KMS-11 (cell line): ENCODE measurements around the gene HSP90AB1.

Source experiments
- H2AFZ ChIP-seq: fragments of 200-600 bp; sonication (generic); 2 replicates; pipeline ENCODE4 v1.6.1; 2016; ENCODE audit warnings: antibody characterized with exemption, mixed run types, low read depth
- H3K27ac ChIP-seq: fragments of 200-600 bp; sonication (generic); 2 replicates; pipeline ENCODE4 v1.6.1; 2016; ENCODE audit warnings: mild to moderate bottlenecking, mixed run types
- H3K27me3 ChIP-seq: fragments of 200-600 bp; sonication (generic); 2 replicates; pipeline ENCODE4 v1.6.1; 2017; ENCODE audit warnings: mild to moderate bottlenecking, low read depth, mixed run types, moderate library complexity; ENCODE audit not compliant: insufficient read depth
- H3K36me3 ChIP-seq: fragments of 200-600 bp; sonication (generic); 2 replicates; pipeline ENCODE4 v1.6.1; 2017; ENCODE audit warnings: mild to moderate bottlenecking, mixed run types; ENCODE audit not compliant: insufficient read depth
- H3K4me1 ChIP-seq: fragments of 200-600 bp; sonication (generic); 2 replicates; pipeline ENCODE4 v1.6.1; 2016; ENCODE audit warnings: mild to moderate bottlenecking, low read depth, mixed run types; ENCODE audit not compliant: poor library complexity, severe bottlenecking
- H3K4me2 ChIP-seq: fragments of 200-600 bp; sonication (generic); 2 replicates; pipeline ENCODE4 v1.7.0; 2016; ENCODE audit warnings: mild to moderate bottlenecking, mixed run types
- H3K4me3 ChIP-seq: fragments of 200-600 bp; sonication (generic); IDR thresholded peaks from 2 replicates; pipeline ENCODE4 v1.6.1; 2017; ENCODE audit warnings: low read depth, low read length, mixed read lengths; ENCODE audit not compliant: insufficient read depth
- H3K79me2 ChIP-seq: fragments of 200-600 bp; sonication (generic); 2 replicates; pipeline ENCODE4 v1.6.1; 2016; ENCODE audit warnings: low read depth, mixed run types; ENCODE audit not compliant: insufficient read depth
- H3K9ac ChIP-seq: fragments of 200-600 bp; sonication (generic); 2 replicates; pipeline ENCODE4 v1.6.1; 2016; ENCODE audit warnings: mild to moderate bottlenecking, mixed run types
- H4K20me1 ChIP-seq: fragments of 200-600 bp; sonication (generic); 2 replicates; pipeline ENCODE4 v1.6.1; 2016; ENCODE audit warnings: mild to moderate bottlenecking, mixed run types; ENCODE audit not compliant: insufficient read depth
- TF ChIP-seq, protein P1 (sequence below): fragments of 200-600 bp; sonication (generic); conservative IDR thresholded peaks from 2 replicates; pipeline ENCODE4 v1.6.1; 2017; ENCODE audit warnings: low read depth, mild to moderate bottlenecking, antibody characterized with exemption, low read length, moderate library complexity, mixed read lengths

The HSP90AB1 gene

DNA sequence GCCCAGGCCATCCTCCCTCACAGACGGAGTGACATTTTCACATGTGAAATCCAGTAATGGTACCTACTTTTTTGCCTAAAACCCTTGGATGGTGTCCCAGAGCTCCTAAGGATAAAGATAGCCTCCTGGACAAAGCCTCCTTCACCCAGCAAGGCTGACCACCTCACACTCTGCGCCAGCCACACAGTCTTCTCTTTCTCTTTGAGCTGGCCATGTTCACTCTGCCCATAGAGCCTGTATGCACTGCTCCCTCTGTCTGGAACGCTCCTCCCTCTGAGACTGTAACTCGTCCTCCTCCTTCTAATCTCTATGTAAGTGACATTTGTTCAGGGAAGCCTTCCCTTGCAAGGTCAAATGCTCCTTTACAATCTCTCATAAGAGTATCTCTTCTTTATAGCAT lies 38.0 kb downstream of the HSP90AB1 start:
- H3K4me1 ChIP-seq = no peaks in the 10 kb centered on the region
- peaks cover 76% of the 10 kb centered on the region for H3K27me3 ChIP-seq
- H3K27ac ChIP-seq = no peak overlapping the region
- H3K4me2 ChIP-seq = no peak overlapping the region
- H3K9ac ChIP-seq = no peak overlapping the region
- no peak overlapping the region for H2AFZ ChIP-seq
- H3K79me2 ChIP-seq = no peaks in the 10 kb centered on the region
- no peaks in the 10 kb centered on the region for H4K20me1 ChIP-seq
- TF ChIP-seq, protein P1, sequence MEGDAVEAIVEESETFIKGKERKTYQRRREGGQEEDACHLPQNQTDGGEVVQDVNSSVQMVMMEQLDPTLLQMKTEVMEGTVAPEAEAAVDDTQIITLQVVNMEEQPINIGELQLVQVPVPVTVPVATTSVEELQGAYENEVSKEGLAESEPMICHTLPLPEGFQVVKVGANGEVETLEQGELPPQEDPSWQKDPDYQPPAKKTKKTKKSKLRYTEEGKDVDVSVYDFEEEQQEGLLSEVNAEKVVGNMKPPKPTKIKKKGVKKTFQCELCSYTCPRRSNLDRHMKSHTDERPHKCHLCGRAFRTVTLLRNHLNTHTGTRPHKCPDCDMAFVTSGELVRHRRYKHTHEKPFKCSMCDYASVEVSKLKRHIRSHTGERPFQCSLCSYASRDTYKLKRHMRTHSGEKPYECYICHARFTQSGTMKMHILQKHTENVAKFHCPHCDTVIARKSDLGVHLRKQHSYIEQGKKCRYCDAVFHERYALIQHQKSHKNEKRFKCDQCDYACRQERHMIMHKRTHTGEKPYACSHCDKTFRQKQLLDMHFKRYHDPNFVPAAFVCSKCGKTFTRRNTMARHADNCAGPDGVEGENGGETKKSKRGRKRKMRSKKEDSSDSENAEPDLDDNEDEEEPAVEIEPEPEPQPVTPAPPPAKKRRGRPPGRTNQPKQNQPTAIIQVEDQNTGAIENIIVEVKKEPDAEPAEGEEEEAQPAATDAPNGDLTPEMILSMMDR = no peak
- no peaks in the 10 kb centered on the region for H3K36me3 ChIP-seq
- no peak overlapping the region for H3K4me3 ChIP-seq

DNA sequence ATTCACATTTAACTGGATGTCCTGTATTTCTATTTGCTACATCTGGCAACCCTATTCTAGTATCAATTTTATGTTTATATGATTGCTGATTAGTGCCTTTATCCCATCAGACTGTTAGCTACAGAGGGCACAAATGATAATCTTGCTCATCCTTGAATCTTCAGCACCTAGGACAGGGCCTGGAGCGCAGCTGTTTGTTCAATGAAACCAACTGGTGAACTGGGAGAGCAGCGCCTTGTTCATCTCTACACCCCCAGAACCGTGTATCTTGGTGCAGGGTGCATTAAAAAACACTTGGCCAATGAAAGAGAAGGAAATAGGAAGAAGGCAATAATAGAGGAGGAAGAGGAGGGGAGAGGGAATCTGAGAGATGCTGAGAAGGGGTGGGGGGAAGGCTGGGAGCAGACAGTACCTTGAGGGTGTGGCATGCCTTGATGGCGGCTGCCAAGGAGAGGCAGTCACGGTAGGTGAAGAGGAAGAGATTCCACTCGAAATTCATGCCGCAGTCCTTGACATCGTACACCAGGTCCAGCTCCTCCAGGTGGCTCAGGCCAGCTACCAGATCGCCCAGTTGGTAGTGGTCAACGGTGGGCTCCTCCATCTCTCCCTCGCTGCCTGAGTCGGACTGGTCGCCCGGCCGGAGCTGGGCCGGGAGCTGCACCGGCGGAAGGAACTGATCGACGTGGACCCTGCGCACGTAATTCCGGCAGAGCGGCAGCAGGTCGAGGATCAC lies 38.8 kb downstream of the HSP90AB1 start:
- H3K36me3 ChIP-seq = no peaks in the 10 kb centered on the region
- peaks cover 76% of the 10 kb centered on the region for H3K27me3 ChIP-seq
- H3K79me2 ChIP-seq = no peaks in the 10 kb centered on the region
- TF ChIP-seq, protein P1 = no peak
- H4K20me1 ChIP-seq = no peaks in the 10 kb centered on the region
- H3K4me2 ChIP-seq = no peak overlapping the region
- no peak overlapping the region for H3K4me3 ChIP-seq
- H3K27ac ChIP-seq = no peak overlapping the region
- no peak overlapping the region for H2AFZ ChIP-seq
- no peak overlapping the region for H3K9ac ChIP-seq
- no peaks in the 10 kb centered on the region for H3K4me1 ChIP-seq

DNA sequence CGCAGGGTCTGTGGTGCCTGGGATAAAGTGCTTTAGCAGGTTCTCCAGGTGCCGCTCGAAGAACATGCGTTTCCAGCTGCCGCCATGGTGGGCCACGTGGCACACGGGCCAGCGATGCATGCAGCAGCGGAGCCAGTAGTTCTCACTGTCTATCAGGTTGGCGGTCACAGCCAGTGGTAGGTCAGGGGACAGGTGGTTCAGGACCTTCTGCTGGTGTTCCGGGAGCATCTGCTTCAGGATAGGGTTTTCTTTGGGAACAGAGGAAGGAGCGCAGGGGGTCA lies 39.3 kb downstream of the HSP90AB1 start:
- Histone ChIP-seq H3K27ac (no peak overlapping the region), H2AFZ (no peak overlapping the region), H3K27me3 (peaks cover 76% of the 10 kb centered on the region), H3K9ac (no peak overlapping the region), H3K36me3 (no peaks in the 10 kb centered on the region), H3K79me2 (no peaks in the 10 kb centered on the region), H3K4me2 (no peak overlapping the region), H4K20me1 (no peaks in the 10 kb centered on the region), H3K4me1 (no peaks in the 10 kb centered on the region), H3K4me3 (no peak overlapping the region)
- TF ChIP-seq, protein P1 = no peak

DNA sequence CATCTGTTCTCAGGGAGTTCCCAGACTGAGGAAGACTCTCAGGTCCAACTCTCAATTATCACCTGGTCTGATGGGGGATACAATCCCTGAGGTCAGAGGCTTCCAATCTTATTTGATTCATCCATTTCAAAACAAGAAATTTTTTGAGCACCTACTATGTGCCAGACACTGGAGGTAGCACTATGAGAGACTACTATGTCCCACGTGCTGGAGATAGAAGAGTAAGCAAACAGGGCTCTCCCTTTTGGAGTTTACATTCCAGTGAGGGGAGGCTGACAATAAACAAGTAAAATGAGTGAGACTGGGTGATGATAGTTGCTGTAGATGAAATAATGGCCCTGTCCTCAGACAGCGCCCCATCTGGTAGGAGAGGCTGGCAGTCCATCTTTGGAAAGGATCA lies 39.8 kb downstream of the HSP90AB1 start:
- Histone ChIP-seq H3K4me1 (no peaks in the 10 kb centered on the region), H3K9ac (no peak overlapping the region)

More for the DNA sequence above, 39.8 kb downstream of the HSP90AB1 start:
- Histone ChIP-seq H3K79me2 (no peaks in the 10 kb centered on the region), H3K27me3 (peaks cover 82% of the 10 kb centered on the region), H3K27ac (no peak overlapping the region), H2AFZ (no peak overlapping the region), H3K4me3 (no peak overlapping the region), H3K4me2 (no peak overlapping the region), H4K20me1 (no peaks in the 10 kb centered on the region), H3K36me3 (no peaks in the 10 kb centered on the region)
- TF ChIP-seq, protein P1 = no peak
